Inflammatory macrophage (primary cell): ENCODE data around the gene RAB30.
"Not testable (repeated sequence)": the region's sequence is repeated elsewhere in the genome, so short reads cannot be mapped to it uniquely, and the experiment has no call there.

ENCODE experiments used
- DNase-seq, 2 donors: peaks; one replicate each; pipeline ENCODE4 v3.0.0-alpha.2; 2020 to 2022

The RAB30 gene

DNA sequence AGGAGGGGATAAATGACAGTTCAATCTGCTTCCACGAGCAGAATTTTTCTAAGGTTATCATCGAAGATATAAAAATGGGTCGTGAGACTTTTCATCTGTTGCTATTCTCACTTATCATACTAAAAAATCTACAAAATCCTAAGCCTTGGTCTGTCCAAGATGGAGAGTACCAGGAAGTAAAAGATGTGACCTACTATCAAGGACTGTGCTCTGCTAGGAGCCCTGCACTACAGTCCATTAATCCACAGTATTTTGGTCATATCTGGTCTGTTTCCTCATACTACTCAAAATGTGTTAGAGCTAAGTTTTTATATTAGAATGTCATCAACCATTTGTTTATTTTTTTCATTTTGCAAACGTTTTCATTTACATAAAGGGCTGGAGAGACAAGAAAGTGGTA, 90.8 kb downstream of the RAB30 start:
- no peak for DNase-seq

DNA sequence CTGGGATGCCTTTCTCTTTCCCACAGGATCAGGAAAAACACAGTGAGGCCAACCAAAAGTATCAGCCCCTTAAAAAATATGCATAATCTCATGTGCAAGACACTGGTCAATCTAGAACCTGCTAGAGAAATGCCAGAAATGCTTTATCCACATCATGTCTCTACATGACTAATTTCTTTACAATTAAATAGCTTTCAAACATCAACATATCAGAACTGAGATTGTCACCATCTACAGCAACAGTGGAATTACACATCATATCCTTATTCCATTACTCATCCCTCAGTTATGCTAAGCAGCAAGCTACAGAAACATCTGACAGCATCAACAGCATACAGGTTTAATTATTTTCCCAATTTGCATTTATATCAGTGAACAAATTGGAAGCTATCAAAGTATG, 91.4 kb downstream of the RAB30 start:
- DNase-seq = no peak

- DNase-seq = no peak
These were observed 91.9 kb downstream of the RAB30 start for GRCh38 chr11:82979824-82980223.

- DNase-seq = no peak
These were observed 93.1 kb downstream of the RAB30 start for GRCh38 chr11:82978422-82979099.

DNA sequence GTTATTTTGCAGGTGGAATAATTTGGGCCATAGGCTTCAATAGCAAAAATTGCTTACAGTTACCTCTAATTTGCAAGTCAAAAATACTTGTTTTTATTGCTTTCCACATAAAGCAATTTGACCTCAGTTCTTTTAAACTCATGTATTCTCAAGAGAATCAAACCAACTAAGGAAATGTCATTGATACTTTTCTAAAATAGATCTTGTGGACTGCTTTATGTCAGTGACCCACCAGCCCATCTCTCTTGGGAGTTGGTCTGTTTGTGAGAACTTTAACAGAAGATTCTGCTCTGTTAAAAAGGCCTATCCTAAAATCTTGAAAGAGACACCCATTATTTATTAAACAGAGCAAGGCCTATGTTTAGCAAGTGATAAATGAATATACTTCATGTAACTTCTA, 94.9 kb downstream of the RAB30 start:
- DNase-seq = no peak

GRCh38 chr11:82975882-82976281, 95.8 kb downstream of the RAB30 start:
- DNase-seq = no peak

- no peak for DNase-seq
These were observed 96.8 kb downstream of the RAB30 start for GRCh38 chr11:82974851-82975250.

DNA sequence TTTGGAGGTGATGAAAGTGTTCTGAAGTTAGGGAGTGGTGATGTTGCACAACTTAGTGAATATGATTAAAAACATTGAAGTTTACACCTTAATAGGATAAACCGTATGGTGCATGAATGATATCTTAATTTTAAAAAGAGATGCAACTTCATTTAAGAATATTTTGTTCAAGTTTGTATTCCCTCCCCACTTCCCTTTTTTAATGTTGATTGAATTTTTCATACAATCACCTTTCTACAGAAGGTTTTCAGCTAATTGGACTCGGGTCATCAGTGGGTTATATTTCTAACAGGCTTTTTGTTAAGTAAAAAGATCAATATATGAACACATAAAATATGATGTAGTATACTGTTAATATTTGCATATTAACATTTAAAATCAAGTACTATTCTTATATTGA, 97.6 kb downstream of the RAB30 start:
- no peak for DNase-seq

DNA sequence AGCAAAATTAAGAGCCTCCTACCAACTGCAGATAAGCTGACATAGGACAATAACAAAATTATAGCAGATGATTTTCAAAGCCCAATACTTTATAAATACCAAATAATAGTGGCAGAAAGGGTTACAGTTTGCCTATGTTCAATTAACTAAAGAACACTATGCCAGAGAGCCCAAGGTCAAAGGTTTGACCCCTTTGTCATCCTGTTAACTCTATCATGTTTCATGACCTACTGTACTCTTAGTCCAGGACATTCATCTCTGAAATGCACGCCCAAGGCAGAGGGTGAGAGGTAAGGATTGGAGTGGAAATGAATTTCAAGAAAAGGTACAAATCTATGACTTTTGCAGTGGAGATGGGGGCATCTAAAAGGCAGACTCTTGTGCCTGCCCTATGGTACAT, 99.6 kb downstream of the RAB30 start:
- no peak for DNase-seq

- DNase-seq = not testable (repeated sequence)
These were observed 100.2 kb downstream of the RAB30 start for GRCh38 chr11:82971519-82971946.

DNA sequence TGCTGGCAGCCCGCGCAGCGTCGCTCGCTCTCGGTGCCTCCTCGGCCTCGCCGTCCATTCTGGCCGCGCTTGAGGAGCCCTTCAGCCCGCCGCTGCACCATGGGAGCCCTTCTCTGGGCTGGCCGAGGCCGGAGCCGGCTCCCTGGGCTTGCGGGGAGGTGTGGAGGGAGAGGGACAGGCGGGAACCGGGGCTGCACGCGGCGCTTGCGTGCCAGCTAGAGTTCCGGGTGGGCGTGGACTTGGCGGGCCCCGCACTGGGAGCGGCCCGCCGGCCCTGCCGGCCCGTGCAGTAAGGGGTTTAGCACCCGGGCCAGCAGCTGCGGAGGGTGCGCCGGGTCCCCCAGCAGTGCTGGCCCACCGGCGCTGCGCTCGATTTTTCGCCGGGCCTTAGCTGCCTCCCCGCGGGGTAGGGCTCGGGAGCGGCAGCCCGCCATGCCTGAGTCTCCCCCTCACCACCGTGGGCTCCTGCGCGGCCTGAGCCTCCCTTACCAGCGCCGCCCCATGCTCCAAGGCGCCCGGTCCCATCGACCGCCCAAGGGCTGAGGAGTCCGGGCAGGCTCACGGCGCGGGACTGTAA, 101.1 kb downstream of the RAB30 start:
- DNase-seq = not testable (repeated sequence)

- no peak for DNase-seq
These were observed 101.9 kb downstream of the RAB30 start for GRCh38 chr11:82969811-82970210.

DNA sequence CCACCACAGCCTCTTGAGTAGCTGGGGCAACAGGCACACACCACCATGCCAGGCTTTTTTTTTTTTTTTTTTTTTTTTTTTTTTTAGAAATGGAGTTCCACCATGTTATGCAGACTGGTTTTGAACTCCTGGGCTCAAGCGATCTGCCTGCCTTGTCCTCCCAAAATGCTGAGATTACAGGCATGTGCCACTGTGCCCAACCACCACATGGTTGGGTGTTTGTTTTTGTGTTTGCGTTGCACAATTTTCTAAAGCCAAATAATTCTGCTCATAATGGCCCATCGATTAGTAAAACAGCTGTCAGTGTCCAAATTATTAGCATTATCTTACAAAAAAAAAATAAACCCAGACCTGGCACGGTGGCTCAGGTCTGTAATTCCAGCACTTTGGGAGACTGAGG, 104.3 kb downstream of the RAB30 start:
- no peak for DNase-seq

GRCh38 chr11:82962021-82962420, 109.7 kb downstream of the RAB30 start:
- not testable (repeated sequence) for DNase-seq

- DNase-seq = no peak
These were observed 110.9 kb downstream of the RAB30 start for GRCh38 chr11:82960779-82961143.

- no peak for DNase-seq
These were observed 111.5 kb downstream of the RAB30 start for GRCh38 chr11:82959987-82960778.

DNA sequence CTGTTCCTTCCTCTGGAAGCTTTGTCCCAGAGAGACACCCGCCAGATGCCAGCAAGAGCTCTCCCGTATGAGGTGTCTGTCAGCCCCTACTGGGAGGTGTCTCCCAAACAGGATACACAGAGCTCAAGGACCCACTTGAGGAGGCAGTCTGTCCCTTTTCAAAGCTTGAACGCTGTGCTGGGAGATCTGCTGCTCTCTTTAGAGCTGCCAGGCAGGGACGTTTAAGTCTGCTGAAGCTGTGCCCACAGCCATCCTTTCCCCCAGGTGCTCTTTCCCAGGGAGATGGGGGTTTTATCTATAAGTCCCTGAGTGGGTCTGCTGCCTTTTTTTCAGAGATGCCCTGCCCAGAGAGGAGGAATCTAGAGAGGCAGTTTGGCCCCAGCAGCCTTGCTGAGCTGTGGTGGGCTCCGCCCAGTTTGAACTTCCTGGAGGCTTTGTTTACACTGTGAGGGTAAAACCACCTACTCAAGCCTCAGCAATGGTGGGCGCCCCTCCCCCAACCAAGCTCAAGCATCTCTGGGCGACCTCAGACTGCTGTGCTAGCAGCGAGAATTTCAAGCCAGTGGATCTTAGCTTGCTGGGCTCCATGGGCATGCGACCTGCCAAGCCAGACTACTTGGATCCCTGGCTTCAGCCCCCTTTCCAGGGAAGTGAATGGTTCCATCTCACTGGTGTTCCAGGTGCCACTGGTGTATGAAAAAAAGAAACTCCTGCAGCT, 115.8 kb downstream of the RAB30 start:
- not testable (repeated sequence) for DNase-seq

- DNase-seq = not testable (repeated sequence)
These were observed 121.2 kb downstream of the RAB30 start for GRCh38 chr11:82950502-82950901.

GRCh38 chr11:82949352-82949751, 122.3 kb downstream of the RAB30 start:
- DNase-seq = no peak

- DNase-seq = no peak
These were observed 126.0 kb downstream of the RAB30 start for GRCh38 chr11:82945682-82946081.

DNA sequence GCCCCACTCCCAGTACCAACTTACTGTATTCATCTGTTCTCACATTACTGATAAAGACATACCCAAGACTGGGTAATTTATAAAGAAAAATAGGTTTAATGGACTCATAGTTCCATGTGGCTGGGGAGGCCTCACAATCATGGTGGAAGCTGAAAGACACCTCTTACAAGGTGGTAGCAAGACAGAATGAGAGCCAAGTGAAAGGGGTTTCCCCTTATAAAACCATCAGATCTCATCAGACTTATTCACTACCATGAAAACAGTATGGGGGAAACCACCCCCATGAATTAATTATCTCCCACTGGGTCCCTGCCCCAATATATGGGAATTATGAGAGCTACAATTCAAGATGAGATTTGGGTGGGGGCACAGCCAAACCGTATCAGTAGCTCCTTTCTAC, 126.7 kb downstream of the RAB30 start:
- not testable (repeated sequence) for DNase-seq

DNA sequence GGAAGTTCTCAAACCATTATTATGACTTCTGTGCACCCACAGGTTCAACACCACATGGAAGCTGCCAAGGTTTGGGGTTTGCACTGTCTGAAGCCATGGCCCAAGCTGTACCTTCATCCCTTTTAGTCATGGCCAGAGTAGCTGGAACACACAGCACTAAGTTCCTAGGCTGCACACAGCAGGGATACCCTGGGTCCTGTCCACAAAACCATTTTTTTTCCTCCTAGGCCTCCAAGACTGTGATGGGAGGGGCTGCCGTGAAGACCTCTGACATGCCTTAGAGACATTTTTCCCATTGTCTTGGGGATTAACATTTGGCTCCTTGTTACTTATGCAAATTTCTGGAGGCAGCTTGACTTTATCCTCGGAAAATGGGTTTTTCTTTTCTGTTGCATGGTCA, 127.5 kb downstream of the RAB30 start:
- DNase-seq = no peak

GRCh38 chr11:82943430-82943829, 128.3 kb downstream of the RAB30 start:
- DNase-seq = not testable (repeated sequence)
